Loucy (cell line): ENCODE data around the gene NAT8L.

Source experiments
- EZH2phosphoT487 ChIP-seq: fragments of 200-600 bp; IDR thresholded peaks from 2 replicates; pipeline ENCODE4 v1.6.1; 2018; ENCODE audit warnings: antibody characterized with exemption, mild to moderate bottlenecking, moderate library complexity, borderline replicate concordance
- TF ChIP-seq, protein P1 (sequence below): fragments of 200-600 bp; sonication (generic); conservative IDR thresholded peaks from 2 replicates; pipeline ENCODE4 v1.5.1; 2014; ENCODE audit warnings: mild to moderate bottlenecking, antibody characterized with exemption, low read length

DNA sequence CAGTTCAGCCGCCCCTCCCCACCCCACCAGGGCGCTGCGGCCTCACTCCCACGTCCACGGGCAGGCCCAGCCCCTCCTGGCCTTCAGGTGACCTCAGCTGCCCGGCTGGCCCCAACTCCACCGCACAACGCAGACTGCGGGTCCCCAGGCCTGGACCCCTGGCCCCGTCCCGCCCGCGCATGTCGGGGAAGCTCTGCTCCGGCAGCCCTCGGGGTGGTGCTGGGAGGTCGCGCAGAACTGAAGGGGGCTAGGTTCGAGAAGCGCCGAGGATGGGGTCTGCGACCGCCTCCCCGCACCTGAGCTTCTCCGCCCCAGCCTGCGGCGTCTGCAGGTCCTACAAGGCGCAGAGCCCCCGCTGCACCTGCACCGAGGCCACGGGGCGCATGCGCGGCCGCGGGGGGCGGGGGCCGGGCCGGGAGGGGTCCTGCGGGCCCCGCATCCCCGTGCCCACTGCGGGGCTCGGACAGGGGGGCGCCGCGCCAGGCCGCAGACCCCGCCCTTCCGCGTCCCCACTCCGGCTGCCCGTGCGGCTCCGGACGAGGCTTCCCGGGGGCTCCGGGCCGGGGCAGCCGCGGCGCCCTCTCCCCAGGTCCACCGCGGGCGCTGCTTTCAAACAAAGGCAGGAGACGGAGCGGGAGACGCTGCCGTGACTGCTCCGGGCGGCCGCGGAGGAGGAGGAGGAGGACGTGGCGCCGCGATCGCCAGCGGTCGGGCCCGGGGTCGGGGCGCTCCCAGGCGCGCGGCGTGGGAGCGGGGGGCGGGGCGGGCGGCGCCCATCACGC, 672 bp upstream of the NAT8L start:
- TF ChIP-seq, protein P1, sequence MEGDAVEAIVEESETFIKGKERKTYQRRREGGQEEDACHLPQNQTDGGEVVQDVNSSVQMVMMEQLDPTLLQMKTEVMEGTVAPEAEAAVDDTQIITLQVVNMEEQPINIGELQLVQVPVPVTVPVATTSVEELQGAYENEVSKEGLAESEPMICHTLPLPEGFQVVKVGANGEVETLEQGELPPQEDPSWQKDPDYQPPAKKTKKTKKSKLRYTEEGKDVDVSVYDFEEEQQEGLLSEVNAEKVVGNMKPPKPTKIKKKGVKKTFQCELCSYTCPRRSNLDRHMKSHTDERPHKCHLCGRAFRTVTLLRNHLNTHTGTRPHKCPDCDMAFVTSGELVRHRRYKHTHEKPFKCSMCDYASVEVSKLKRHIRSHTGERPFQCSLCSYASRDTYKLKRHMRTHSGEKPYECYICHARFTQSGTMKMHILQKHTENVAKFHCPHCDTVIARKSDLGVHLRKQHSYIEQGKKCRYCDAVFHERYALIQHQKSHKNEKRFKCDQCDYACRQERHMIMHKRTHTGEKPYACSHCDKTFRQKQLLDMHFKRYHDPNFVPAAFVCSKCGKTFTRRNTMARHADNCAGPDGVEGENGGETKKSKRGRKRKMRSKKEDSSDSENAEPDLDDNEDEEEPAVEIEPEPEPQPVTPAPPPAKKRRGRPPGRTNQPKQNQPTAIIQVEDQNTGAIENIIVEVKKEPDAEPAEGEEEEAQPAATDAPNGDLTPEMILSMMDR: no peak
- TF ChIP-seq EZH2phosphoT487: no peak
